H4 (cell line): ENCODE results near the gene SLC43A2. TPM values are rescaled to one million over a fixed set of nuclear protein-coding genes. Genes with fewer than 3 reads are reported as not detected.
"Not testable (repeated sequence)": the region's sequence is repeated elsewhere in the genome, so short reads cannot be mapped to it uniquely, and the experiment has no call there.

Source experiments
- DNase-seq: peaks from one replicate; pipeline ENCODE4 v3.0.0-alpha.2; 2015; ENCODE audit warnings: low spot score
- total RNA-seq: library from RNA; depleted of rRNA; stranded (reverse); fragments of >200 nt; shearing (Covaris generic); gene quantifications from 2 replicates; pipeline ENCODE4 v1.2.3, GENCODE V29; 2014; rRNA removed

SLC43A2 gene
- total RNA-seq, 1 experiment from 2014 or later = 4.7 TPM

GRCh38 chr17:1539811-1540210, 88.8 kb downstream of the SLC43A2 start:
- no peak for DNase-seq

DNA sequence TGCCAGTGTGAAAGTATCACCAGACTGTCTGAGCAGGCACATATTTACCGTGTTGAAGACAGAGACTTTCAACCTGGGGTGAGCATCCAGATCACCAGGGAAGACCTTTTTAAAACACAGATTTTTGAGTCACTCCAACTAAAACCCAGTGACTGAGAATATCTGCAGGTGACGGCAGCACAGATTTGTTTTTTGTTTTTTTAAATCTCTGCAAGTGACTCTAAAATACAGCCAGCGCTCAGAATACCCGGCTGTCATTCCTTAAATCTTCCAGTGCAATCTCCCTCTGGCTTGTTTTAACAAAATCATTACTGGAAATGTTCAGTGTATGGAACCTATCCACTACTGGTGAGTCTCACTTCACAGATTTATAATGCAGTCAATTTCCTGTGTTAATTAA, 92.9 kb downstream of the SLC43A2 start:
- DNase-seq = no peak

DNA sequence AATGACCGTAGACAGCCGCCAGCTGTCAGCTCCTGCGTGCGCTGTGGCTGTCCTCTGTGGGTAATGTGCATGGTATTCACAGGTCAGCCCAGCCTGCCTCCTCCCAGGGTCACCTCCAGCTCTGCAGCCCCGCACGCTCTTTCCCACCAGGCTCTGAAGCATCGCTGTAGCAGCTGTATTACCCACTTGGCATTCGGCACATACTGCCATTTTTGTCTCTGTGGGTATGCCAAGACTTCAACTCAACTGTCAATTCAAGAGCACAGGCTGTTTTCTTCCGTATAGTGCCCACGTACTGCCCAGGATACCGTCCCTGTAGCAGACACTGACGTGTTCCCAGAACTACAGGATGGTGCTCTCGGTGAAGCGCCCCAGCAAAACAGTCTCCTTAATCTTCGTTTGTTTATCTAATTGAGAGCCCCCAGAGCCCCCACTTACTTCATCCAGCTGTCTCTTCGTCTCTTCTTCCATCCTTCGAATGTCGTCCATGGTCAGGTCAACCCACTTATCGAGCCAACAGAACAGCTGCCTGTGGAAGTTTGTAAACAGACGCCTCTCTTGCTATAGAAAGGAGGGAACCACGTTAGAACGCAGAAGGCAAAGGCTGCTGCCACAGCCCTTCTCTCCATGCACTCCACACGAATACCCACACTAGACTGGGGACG, 94.8 kb downstream of the SLC43A2 start:
- no peak for DNase-seq

DNA sequence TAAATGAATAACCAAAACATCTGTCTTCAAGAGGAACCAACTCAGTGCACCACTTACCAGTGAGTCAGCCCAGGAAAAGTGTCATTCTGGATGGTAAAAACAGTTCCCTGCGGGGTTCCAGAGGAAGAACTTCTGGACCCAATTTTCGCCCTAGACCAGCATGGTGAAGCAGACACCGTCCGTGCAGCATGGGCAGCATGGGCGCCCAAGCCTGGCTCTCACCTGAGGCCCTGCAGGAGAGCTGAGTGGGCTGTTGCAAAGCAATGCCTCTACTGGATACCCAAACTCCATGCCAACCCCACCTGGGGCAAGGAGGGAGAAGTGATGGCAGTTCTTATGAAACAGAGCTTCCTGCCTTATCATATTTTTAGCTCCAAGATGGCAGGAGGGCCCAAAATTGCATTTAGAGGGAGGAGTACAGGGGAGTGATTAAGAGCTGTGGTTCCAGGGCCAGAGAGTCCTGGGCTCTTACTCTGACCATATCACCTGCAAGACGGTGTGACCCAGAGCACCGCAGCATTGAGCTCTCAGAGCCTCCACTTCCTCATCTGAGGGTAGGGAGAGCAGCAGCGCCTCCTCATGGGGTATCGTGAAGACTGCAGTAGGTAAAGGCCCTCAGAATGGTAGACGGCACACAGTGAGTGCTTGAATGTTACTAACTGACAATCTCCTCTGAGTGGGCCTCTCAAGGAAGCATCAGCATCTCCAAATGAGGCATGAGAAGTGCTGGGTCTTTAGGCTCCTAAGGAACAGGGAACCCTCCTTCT, 95.6 kb downstream of the SLC43A2 start:
- no peak for DNase-seq

- no peak for DNase-seq
These were observed 98.8 kb downstream of the SLC43A2 start for GRCh38 chr17:1529863-1530262.

- not testable (repeated sequence) for DNase-seq
These were observed 101.8 kb downstream of the SLC43A2 start for GRCh38 chr17:1526876-1527275.

DNA sequence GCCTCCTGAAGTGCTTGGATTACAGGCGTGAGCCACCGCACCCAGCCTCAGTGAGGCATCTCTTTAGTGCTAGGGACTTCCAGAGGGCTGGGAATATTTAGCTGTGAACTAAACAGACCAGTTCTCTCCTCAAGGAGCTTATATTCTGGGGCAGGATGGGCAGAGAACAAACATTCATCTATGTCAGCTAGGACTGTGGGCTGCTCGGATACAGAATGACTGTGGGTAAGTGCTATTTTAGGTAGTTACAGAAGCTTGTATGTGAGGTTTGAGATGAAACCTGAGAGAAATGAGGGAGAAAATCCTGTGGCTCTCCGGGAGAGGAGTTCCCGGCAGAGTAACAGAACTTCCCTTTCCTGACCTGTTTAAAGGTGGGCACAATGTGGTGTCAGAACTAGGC, 106.0 kb downstream of the SLC43A2 start:
- DNase-seq = no peak

GRCh38 chr17:1521086-1521640, 107.5 kb downstream of the SLC43A2 start:
- DNase-seq = no peak

DNA sequence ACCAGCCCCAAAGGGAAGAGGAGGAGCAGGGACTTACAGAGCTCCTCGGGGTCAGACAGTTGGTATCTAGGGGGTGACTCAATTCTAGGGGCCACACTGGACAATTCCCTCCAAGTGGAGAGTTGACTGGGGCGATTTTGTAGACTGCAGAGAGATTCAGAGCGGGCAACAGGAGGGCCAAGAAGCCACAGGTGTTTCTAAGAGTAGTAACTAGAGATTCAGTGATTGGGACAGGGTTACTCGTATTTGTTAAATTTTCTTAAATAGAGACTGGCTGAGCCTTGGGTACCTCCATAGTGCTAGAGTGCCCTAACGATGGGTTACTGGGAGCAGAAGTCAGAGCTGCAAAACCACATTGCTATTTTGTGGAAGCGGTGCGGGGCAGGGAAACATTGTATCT, 109.0 kb downstream of the SLC43A2 start:
- DNase-seq = no peak

Other genes with a start within 250 kb of the SLC43A2 start
- 618 and 659 TPM in 2 replicates for gene YWHAE, start 228.6 kb downstream of the SLC43A2 start, total RNA-seq
- gene CRK, start 172.6 kb downstream of the SLC43A2 start, total RNA-seq = 70.9 and 80.5 TPM in 2 replicates
- 53.1 and 53.4 TPM in 2 replicates for gene MYO1C, start 136.1 kb downstream of the SLC43A2 start, total RNA-seq
- gene INPP5K, start 112.2 kb downstream of the SLC43A2 start, total RNA-seq = 34.1 and 47.0 TPM in 2 replicates
- 21.8 and 30.5 TPM in 2 replicates for gene PITPNA, start 66.0 kb downstream of the SLC43A2 start, total RNA-seq
- gene SCARF1, start 16.9 kb upstream of the SLC43A2 start, total RNA-seq = 0.06 TPM in 1 of 2 replicates, not detected in the other
- gene RILP, start 21.0 kb upstream of the SLC43A2 start, total RNA-seq = 3.2 and 4.9 TPM in 2 replicates
- 77.5 and 84.5 TPM in 2 replicates for gene PRPF8, start 56.0 kb upstream of the SLC43A2 start, total RNA-seq
- 1.2 and 1.4 TPM in 2 replicates for gene TLCD2, start 81.5 kb upstream of the SLC43A2 start, total RNA-seq
- gene WDR81, start 95.9 kb upstream of the SLC43A2 start, total RNA-seq = 10.1 and 10.5 TPM in 2 replicates
- gene SERPINF2, start 114.0 kb upstream of the SLC43A2 start, total RNA-seq = not detected in 2 replicates
- 0.74 and 12.0 TPM in 2 replicates for gene SERPINF1, start 133.2 kb upstream of the SLC43A2 start, total RNA-seq
- 7.9 and 8.5 TPM in 2 replicates for gene SMYD4, start 201.1 kb upstream of the SLC43A2 start, total RNA-seq
- 29.0 and 40.3 TPM in 2 replicates for gene RPA1, start 201.2 kb upstream of the SLC43A2 start, total RNA-seq